CD14-positive monocyte (primary cell): ENCODE measurements around the gene GRK5. TPM values are rescaled to one million over a fixed set of nuclear protein-coding genes. Genes with fewer than 3 reads are reported as not detected.

Experiments
- DNase-seq, 3 donors: peaks; one replicate each; pipeline ENCODE4 v3.0.0-alpha.2; 2011 to 2022
- H2AFZ ChIP-seq: 2 replicates; pipeline ENCODE4 v1.6.0; 2012; ENCODE audit warnings: mild to moderate bottlenecking, low read depth, low read length, inconsistent platforms; ENCODE audit not compliant: insufficient read depth, poor library complexity, severe bottlenecking
- H3K27ac ChIP-seq, 2 donors: 1 replicate in 1 of 2; 2 replicates in 1 of 2; pipeline ENCODE4 v1.5.1; 2012 to 2013; ENCODE audit warnings: low read length in 2 of 2, control low read depth in 1 of 2, inconsistent platforms in 1 of 2, low read depth in 1 of 2, mild to moderate bottlenecking in 1 of 2
- H3K27me3 ChIP-seq, 2 donors: one replicate each; pipeline versions ENCODE4 v1.6.0 to v1.6.1; 2011 to 2013; ENCODE audit warnings: low read length in 2 of 2; ENCODE audit not compliant: control insufficient read depth in 2 of 2, insufficient read depth in 2 of 2
- H3K36me3 ChIP-seq, 2 donors: replicated peaks in 1 of 2; 1 replicate in 1 of 2; 2 replicates in 1 of 2; pipeline versions ENCODE4 v1.5.1 to v1.6.1; 2012 to 2013; ENCODE audit warnings: low read length in 2 of 2, control low read depth in 1 of 2, inconsistent platforms in 1 of 2, mild to moderate bottlenecking in 1 of 2; ENCODE audit not compliant: insufficient read depth in 2 of 2, control insufficient read depth in 1 of 2
- H3K4me1 ChIP-seq, 2 donors: 1 replicate in 1 of 2; 2 replicates in 1 of 2; pipeline versions ENCODE4 v1.5.1 to v1.6.1; 2012 to 2013; ENCODE audit warnings: low read length in 2 of 2, control low read depth in 1 of 2, inconsistent platforms in 1 of 2, mild to moderate bottlenecking in 1 of 2, moderate library complexity in 1 of 2; ENCODE audit not compliant: insufficient read depth in 2 of 2, control insufficient read depth in 1 of 2
- H3K4me2 ChIP-seq: replicated peaks from 2 replicates; pipeline ENCODE3; 2012; ENCODE audit warnings: low read length, moderate library complexity, mild to moderate bottlenecking; ENCODE audit not compliant: poor library complexity, severe bottlenecking; ENCODE audit errors: extremely low read depth
- H3K4me3 ChIP-seq, 3 experiments: fragments of 200-600 bp in 1 of 3; sonication (generic) in 1 of 3; replicated peaks in 1 of 3; 1 replicate in 2 of 3; 2 replicates in 1 of 3; pipeline ENCODE4 v1.5.1; 2011 to 2013; ENCODE audit warnings: low read length in 3 of 3, mild to moderate bottlenecking in 3 of 3, control low read depth in 2 of 3, low read depth in 2 of 3, inconsistent platforms in 1 of 3, moderate library complexity in 1 of 3
- H3K79me2 ChIP-seq: 2 replicates; pipeline ENCODE4 v1.6.0; 2012; ENCODE audit warnings: mild to moderate bottlenecking, control low read depth, inconsistent platforms, low read length, moderate library complexity; ENCODE audit not compliant: insufficient read depth
- H3K9ac ChIP-seq: 2 replicates; pipeline ENCODE4 v1.6.0; 2017; ENCODE audit warnings: low read length, mild to moderate bottlenecking; ENCODE audit not compliant: insufficient read depth, poor library complexity, severe bottlenecking
- H3K9me3 ChIP-seq, 2 donors: replicated peaks in 1 of 2; 1 replicate in 1 of 2; 2 replicates in 1 of 2; pipeline versions ENCODE4 v1.5.1 to v1.6.1; 2012 to 2013; ENCODE audit warnings: low read length in 2 of 2, control low read depth in 1 of 2; ENCODE audit not compliant: control insufficient read depth in 1 of 2, insufficient read depth in 1 of 2
- H4K20me1 ChIP-seq: 2 replicates; pipeline ENCODE4 v1.6.0; 2012; ENCODE audit warnings: mild to moderate bottlenecking, low read length, control low read depth, moderate library complexity; ENCODE audit not compliant: insufficient read depth
- H3K27ac Mint-ChIP-seq, 7 donors: one replicate each; pipeline ENCODE4 v1.8.0; 2020; ENCODE audit warnings: mild to moderate bottlenecking in 7 of 7, mixed read lengths in 7 of 7, moderate library complexity in 6 of 7, inconsistent platforms in 2 of 7
- H3K27me3 Mint-ChIP-seq, 3 donors: one replicate each; pipeline ENCODE4 v1.8.0; 2021 to 2022; ENCODE audit warnings: low read depth in 3 of 3, mild to moderate bottlenecking in 3 of 3, mixed read lengths in 3 of 3, moderate library complexity in 3 of 3, inconsistent platforms in 1 of 3
- H3K36me3 Mint-ChIP-seq, 2 donors: one replicate each; pipeline ENCODE4 v1.8.0; 2020; ENCODE audit warnings: mixed read lengths in 2 of 2, inconsistent platforms in 1 of 2, mild to moderate bottlenecking in 1 of 2
- H3K4me1 Mint-ChIP-seq: one replicate; pipeline ENCODE4 v1.8.0; 2020; ENCODE audit warnings: mild to moderate bottlenecking, mixed read lengths
- H3K4me3 Mint-ChIP-seq, 2 donors: one replicate each; pipeline ENCODE4 v1.8.0; 2020; ENCODE audit warnings: mild to moderate bottlenecking in 2 of 2, mixed read lengths in 2 of 2, moderate library complexity in 1 of 2
- H3K9me3 Mint-ChIP-seq, 7 donors: one replicate each; pipeline ENCODE4 v1.8.0; 2020 to 2022; ENCODE audit warnings: mixed read lengths in 7 of 7, mild to moderate bottlenecking in 6 of 7, moderate library complexity in 6 of 7, inconsistent platforms in 2 of 7
- WGBS: methylation state at CpG from one replicate; pipeline ENCODE4 v1.1.5; 2013; ENCODE audit warnings: missing lambda C conversion rate; ENCODE audit not compliant: insufficient coverage; 5-methylcytosine and 5-hydroxymethylcytosine counted together
- intact Hi-C, 2 donors: fragments of 100-400 bp; cut with micrococcal nuclease; formaldehyde crosslinking; loops; one replicate each; pipeline versions ENCODE4 v1.15.0 to v1.15.1; 2023
- polyA plus RNA-seq, 3 donors: library from polyadenylated mRNA; depleted of rRNA in 1 of 3; unstranded in 2 of 3; stranded (reverse) in 1 of 3; fragments of 300-500 nt in 2 of 3; fragments of >200 nt in 1 of 3; fragmentation: Illumina TruSeq in 2 of 3; gene quantifications; 1 replicate in 2 of 3; 2 replicates in 1 of 3; pipeline ENCODE4 v1.2.3, GENCODE V29; 2012 to 2021
- TF ChIP-seq, protein P1 (sequence below): fragments of 200-600 bp; IDR thresholded peaks from one replicate; pipeline ENCODE4 v1.8.0; 2022; ENCODE audit warnings: antibody characterized with exemption, mild to moderate bottlenecking

GRK5 gene
- polyA plus RNA-seq, 3 donors: 1.2 to 6.5 (median 2.8) TPM

DNA sequence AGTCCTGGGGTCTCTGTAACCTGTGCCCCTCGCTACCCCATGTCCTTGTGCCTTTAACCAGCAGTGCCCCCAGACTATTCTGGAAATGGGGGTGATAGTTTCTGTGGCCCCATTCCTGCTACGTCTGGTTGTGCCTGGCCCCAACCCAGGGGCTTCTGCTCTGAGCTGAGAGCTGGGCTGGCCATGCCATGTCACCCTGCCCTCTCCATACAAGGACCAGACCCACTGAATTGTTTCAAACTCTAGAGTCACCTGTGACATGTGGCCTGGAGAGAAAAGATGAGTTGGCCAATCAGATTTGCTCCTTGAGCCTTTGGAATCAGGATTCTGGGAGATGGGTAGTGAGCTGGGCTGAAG is 108.6 kb downstream of the GRK5 start:
- Histone ChIP-seq H3K4me2 (no peak overlapping the region), H3K4me3 (no peak overlapping the region), H2AFZ (no peak overlapping the region), H3K9ac (no peak overlapping the region), H3K27ac (no peak overlapping the region), H3K27me3 (peaks cover 0 to 3% of the 10 kb centered on the region in 2 donors), H3K9me3 (no peaks in the 10 kb centered on the region), H3K4me1 (peaks cover 5 to 23% of the 10 kb centered on the region in 2 donors), H3K36me3 (no peaks in the 10 kb centered on the region), H4K20me1 (peaks cover 83% of the 10 kb centered on the region), H3K79me2 (no peaks in the 10 kb centered on the region)
- H3K4me1 Mint-ChIP-seq: peaks cover 36% of the 10 kb centered on the region
- TF ChIP-seq, protein P1, sequence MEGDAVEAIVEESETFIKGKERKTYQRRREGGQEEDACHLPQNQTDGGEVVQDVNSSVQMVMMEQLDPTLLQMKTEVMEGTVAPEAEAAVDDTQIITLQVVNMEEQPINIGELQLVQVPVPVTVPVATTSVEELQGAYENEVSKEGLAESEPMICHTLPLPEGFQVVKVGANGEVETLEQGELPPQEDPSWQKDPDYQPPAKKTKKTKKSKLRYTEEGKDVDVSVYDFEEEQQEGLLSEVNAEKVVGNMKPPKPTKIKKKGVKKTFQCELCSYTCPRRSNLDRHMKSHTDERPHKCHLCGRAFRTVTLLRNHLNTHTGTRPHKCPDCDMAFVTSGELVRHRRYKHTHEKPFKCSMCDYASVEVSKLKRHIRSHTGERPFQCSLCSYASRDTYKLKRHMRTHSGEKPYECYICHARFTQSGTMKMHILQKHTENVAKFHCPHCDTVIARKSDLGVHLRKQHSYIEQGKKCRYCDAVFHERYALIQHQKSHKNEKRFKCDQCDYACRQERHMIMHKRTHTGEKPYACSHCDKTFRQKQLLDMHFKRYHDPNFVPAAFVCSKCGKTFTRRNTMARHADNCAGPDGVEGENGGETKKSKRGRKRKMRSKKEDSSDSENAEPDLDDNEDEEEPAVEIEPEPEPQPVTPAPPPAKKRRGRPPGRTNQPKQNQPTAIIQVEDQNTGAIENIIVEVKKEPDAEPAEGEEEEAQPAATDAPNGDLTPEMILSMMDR: no peak
- intact Hi-C loops: no loop called here
- H3K9me3 Mint-ChIP-seq: peaks cover 0 to 6% (median 2%) of the 10 kb centered on the region in 7 donors
- H3K4me3 Mint-ChIP-seq: no peak overlapping the region
- H3K27ac Mint-ChIP-seq: peak overlapping the region in 1 of 7 donors; percentile 28
- H3K36me3 Mint-ChIP-seq: peaks cover 0 to 3% of the 10 kb centered on the region in 2 donors
- H3K27me3 Mint-ChIP-seq: peaks cover 10 to 36% (median 26%) of the 10 kb centered on the region in 3 donors
- DNase-seq: no peak
- 80% methylated on average over 1 of the region's 2 CpGs for WGBS

DNA sequence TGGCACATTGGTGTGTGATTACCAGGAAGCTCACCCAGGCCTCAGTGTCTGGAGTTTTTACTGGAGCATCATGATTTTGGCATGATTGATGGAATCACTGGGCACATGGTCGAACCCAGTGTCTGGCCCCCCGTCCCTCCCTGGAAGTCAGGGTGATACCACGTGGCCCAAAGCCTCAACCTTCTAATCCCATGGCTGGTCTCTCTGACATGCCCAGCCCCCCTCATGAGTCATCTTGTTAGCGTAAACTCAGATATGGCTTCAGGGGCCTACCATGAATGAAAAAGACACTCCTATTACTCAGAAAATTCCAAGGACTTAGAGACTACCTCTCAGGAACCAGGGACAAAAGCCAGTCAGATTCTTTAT is 109.3 kb downstream of the GRK5 start:
- H4K20me1 ChIP-seq: peaks cover 83% of the 10 kb centered on the region
- intact Hi-C loops: no loop called here

More for the DNA sequence above, 109.3 kb downstream of the GRK5 start:
- Mint-ChIP-seq H3K27ac (no peak overlapping the region), H3K4me1 (peaks cover 41% of the 10 kb centered on the region), H3K27me3 (peaks cover 10 to 33% (median 23%) of the 10 kb centered on the region in 3 donors), H3K9me3 (peaks cover 0 to 9% (median 3%) of the 10 kb centered on the region in 7 donors), H3K36me3 (peaks cover 3 to 4% of the 10 kb centered on the region in 2 donors), H3K4me3 (no peak overlapping the region)
- Histone ChIP-seq H3K4me2 (no peak overlapping the region), H3K9me3 (no peaks in the 10 kb centered on the region), H3K9ac (no peak overlapping the region), H3K27me3 (peaks cover 0 to 3% of the 10 kb centered on the region in 2 donors), H3K4me3 (no peak overlapping the region), H3K36me3 (no peaks in the 10 kb centered on the region), H3K79me2 (no peaks in the 10 kb centered on the region), H3K4me1 (peaks cover 5 to 25% of the 10 kb centered on the region in 2 donors), H2AFZ (no peak overlapping the region), H3K27ac (no peak overlapping the region)
- no peak for DNase-seq
- TF ChIP-seq, protein P1: no peak
- 79% methylated on average over 2 of the region's 4 CpGs for WGBS
